Skeletal muscle tissue (tissue), 4 donors: ENCODE results near the gene PCDHB12. TPM values are rescaled to one million over a fixed set of nuclear protein-coding genes. Genes with fewer than 3 reads are reported as not detected.
"Not testable (repeated sequence)": the region's sequence is repeated elsewhere in the genome, so short reads cannot be mapped to it uniquely, and the experiment has no call there.

Experiments used
- H3K27ac ChIP-seq: one replicate; pipeline ENCODE4 v1.7.0; 2013; ENCODE audit warnings: mild to moderate bottlenecking, low read depth, low read length, inconsistent platforms
- H3K27me3 ChIP-seq, 3 donors: one replicate each; pipeline ENCODE4 v1.7.0; 2013; ENCODE audit warnings: low read length in 3 of 3; ENCODE audit not compliant: control insufficient read depth in 3 of 3, insufficient read depth in 3 of 3
- H3K36me3 ChIP-seq, 3 donors: one replicate each; pipeline ENCODE4 v1.7.0; 2013; ENCODE audit warnings: low read length in 3 of 3; ENCODE audit not compliant: control insufficient read depth in 3 of 3, insufficient read depth in 3 of 3
- H3K4me1 ChIP-seq, 3 donors: one replicate each; pipeline ENCODE4 v1.7.0; 2013; ENCODE audit warnings: low read length in 3 of 3, mild to moderate bottlenecking in 3 of 3; ENCODE audit not compliant: control insufficient read depth in 3 of 3, insufficient read depth in 3 of 3
- H3K4me3 ChIP-seq, 3 donors: one replicate each; pipeline ENCODE4 v1.7.0; 2013; ENCODE audit warnings: low read length in 3 of 3
- H3K9ac ChIP-seq, 3 donors: one replicate each; pipeline ENCODE4 v1.7.0; 2013; ENCODE audit warnings: low read length in 3 of 3, mild to moderate bottlenecking in 3 of 3, moderate library complexity in 2 of 3, low read depth in 1 of 3
- H3K9me3 ChIP-seq, 3 donors: one replicate each; pipeline ENCODE4 v1.7.0; 2013; ENCODE audit warnings: low read length in 3 of 3; ENCODE audit not compliant: control insufficient read depth in 3 of 3
- total RNA-seq: library from RNA; depleted of rRNA; stranded (reverse); fragments of >200 nt; gene quantifications from one replicate; pipeline ENCODE4 v1.2.3, GENCODE V29; 2014
- donor health status: Osteomylitis.

Gene PCDHB12
- 1.6 TPM for total RNA-seq

DNA sequence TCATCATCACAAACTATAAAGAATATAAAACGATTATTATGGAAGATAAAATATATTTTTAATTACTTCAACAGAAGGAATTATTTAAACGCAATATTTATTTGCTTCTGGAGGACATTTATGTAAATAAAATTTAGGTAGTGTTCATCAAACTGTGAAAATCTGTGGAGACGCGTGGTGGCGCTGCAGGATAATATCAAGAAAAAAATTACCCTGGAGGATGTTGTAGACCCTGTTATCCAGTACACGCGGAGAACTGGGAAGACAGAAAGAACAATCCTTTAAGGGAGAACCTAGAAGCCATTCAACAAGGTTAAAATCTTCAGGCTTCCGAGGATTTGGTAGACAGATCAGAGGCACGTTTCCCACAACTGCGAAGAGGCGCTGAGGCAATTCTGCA, at the start of gene PCDHB12:
Gene PCDHB12, plus strand, starts transcription at position 242 of the 400 bp plus-strand sequence. CDS start 189 bp downstream, outside the sequence.
- H3K36me3 ChIP-seq, result no peaks in the 10 kb centered on the region
- no peaks in the 10 kb centered on the region for H3K4me1 ChIP-seq
- no peak within 1 kb of the TSS for H3K27ac ChIP-seq
- no peak within 1 kb of the TSS for H3K9ac ChIP-seq
- H3K9me3 ChIP-seq, result peaks cover 0 to 23% (median 9%) of the 10 kb centered on the region in 3 donors
- H3K27me3 ChIP-seq, result peaks cover 0 to 4% (median 0%) of the 10 kb centered on the region in 3 donors
- H3K4me3 ChIP-seq, result peak within 1 kb of the TSS in 1 of 3 donors; percentile 55

GRCh38 chr5:141172381-141173204, 35.9 kb upstream of the PCDHB12 start, which contains the start of gene PCDHB7:
TSS of gene PCDHB7 (plus strand) at chr5:141172644. CDS start at chr5:141172836, 192 bp downstream.
- Histone ChIP-seq H3K9ac (no peak within 1 kb of the TSS), H3K27ac (no peak within 1 kb of the TSS), H3K4me3 (peak within 1 kb of the TSS in 2 of 3 donors; percentile 4 to 45), H3K4me1 (no peaks in the 10 kb centered on the region), H3K9me3 (peaks cover 0 to 13% (median 6%) of the 10 kb centered on the region in 3 donors), H3K36me3 (no peaks in the 10 kb centered on the region), H3K27me3 (peaks cover 2 to 10% (median 5%) of the 10 kb centered on the region in 3 donors)

GRCh38 chr5:141174291-141175104, 34.0 kb upstream of the PCDHB12 start:
- not testable (repeated sequence) for H3K4me1 ChIP-seq, H3K27ac ChIP-seq, H3K9ac ChIP-seq, H3K36me3 ChIP-seq, H3K4me3 ChIP-seq
- peaks cover 5 to 16% (median 10%) of the 10 kb centered on the region in 3 donors for H3K27me3 ChIP-seq
- H3K9me3 ChIP-seq, result peaks cover 6 to 21% (median 8%) of the 10 kb centered on the region in 3 donors

GRCh38 chr5:141175933-141176332, 32.6 kb upstream of the PCDHB12 start:
- peaks cover 6 to 21% (median 8%) of the 10 kb centered on the region in 3 donors for H3K9me3 ChIP-seq
- peaks cover 5 to 16% (median 10%) of the 10 kb centered on the region in 3 donors for H3K27me3 ChIP-seq
- H3K4me1 ChIP-seq, result no peaks in the 10 kb centered on the region
- no peak overlapping the region for H3K4me3 ChIP-seq
- no peak overlapping the region for H3K27ac ChIP-seq
- no peak overlapping the region for H3K9ac ChIP-seq
- no peaks in the 10 kb centered on the region for H3K36me3 ChIP-seq

GRCh38 chr5:141177577-141178191, 30.8 kb upstream of the PCDHB12 start, which contains the start of gene PCDHB8:
TSS of gene PCDHB8 (plus strand) at chr5:141177790. CDS start at chr5:141178035, 245 bp downstream.
- H3K4me3 ChIP-seq, H3K27ac ChIP-seq, H3K36me3 ChIP-seq, H3K4me1 ChIP-seq, H3K9ac ChIP-seq: not testable (repeated sequence)
- Histone ChIP-seq H3K9me3 (peaks cover 6 to 21% (median 8%) of the 10 kb centered on the region in 3 donors), H3K27me3 (peaks cover 5 to 16% (median 10%) of the 10 kb centered on the region in 3 donors)

DNA sequence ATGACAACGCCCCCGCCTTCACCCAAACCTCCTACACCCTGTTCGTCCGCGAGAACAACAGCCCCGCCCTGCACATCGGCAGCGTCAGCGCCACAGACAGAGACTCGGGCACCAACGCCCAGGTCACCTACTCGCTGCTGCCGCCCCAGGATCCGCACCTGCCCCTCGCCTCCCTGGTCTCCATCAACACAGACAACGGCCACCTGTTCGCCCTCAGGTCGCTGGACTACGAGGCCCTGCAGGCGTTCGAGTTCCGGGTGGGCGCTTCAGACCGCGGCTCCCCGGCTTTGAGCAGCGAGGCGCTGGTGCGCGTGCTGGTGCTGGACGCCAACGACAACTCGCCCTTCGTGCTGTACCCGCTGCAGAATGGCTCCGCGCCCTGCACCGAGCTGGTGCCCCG, 29.1 kb upstream of the PCDHB12 start:
- H3K36me3 ChIP-seq, H3K27ac ChIP-seq, H3K4me1 ChIP-seq, H3K9ac ChIP-seq, H3K4me3 ChIP-seq: not testable (repeated sequence)
- Histone ChIP-seq H3K9me3 (peaks cover 9 to 30% (median 12%) of the 10 kb centered on the region in 3 donors), H3K27me3 (peaks cover 5 to 16% (median 10%) of the 10 kb centered on the region in 3 donors)

DNA sequence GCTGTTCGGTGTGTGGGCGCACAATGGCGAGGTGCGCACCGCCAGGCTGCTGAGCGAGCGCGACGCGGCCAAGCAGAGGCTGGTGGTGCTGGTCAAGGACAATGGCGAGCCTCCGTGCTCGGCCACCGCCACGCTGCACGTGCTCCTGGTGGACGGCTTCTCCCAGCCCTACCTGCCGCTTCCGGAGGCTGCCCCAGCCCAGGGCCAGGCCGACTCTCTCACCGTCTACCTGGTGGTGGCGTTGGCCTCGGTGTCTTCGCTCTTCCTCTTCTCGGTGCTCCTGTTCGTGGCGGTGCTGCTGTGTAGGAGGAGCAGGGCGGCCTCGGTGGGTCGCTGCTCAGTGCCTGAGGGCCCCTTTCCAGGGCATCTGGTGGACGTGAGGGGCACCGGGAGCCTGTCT, 28.6 kb upstream of the PCDHB12 start:
- H3K4me3 ChIP-seq, H3K27ac ChIP-seq, H3K4me1 ChIP-seq, H3K9ac ChIP-seq, H3K36me3 ChIP-seq: not testable (repeated sequence)
- Histone ChIP-seq H3K9me3 (peaks cover 9 to 30% (median 12%) of the 10 kb centered on the region in 3 donors), H3K27me3 (peaks cover 2 to 15% (median 10%) of the 10 kb centered on the region in 3 donors)

DNA sequence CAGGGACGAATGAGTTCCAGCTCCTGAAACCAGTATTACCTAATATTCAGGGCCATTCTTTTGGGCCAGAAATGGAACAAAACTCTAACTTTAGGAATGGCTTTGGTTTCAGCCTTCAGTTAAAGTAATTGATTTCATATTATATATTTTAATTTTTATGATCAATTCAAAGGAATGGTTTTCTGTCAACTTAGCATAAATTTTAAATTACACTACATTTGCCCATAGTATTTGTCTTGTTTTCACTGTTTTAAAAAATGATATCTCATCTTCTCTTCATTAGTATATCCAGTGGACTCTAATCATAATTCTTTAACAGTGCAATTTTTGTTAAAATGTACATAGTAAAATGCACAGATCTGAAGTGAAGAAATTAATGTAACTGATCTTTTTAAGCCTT, 28.2 kb upstream of the PCDHB12 start:
- H3K36me3 ChIP-seq, result no peaks in the 10 kb centered on the region
- peaks cover 0 to 13% (median 10%) of the 10 kb centered on the region in 3 donors for H3K27me3 ChIP-seq
- H3K9me3 ChIP-seq, result peaks cover 9 to 26% (median 12%) of the 10 kb centered on the region in 3 donors
- H3K27ac ChIP-seq, result no peak overlapping the region
- no peaks in the 10 kb centered on the region for H3K4me1 ChIP-seq
- H3K4me3 ChIP-seq, result no peak overlapping the region
- H3K9ac ChIP-seq, result no peak overlapping the region

DNA sequence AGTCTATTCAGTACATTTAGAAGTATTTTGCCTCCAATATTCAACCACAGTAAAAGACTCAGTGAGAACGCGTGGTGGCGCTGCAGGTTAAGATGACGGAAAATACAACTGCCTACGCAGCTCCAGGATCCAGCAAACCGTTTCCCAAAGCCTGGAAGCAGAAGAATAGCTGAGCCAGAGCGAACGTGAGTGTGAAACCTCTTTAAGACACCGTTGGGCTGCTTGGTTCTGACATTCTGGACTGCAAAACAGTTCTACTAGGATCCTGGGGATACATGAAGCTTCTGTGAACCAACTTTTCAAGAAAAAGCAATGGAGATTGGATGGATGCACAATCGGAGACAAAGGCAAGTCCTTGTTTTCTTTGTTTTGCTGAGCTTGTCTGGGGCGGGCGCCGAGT, 26.3 kb upstream of the PCDHB12 start, which contains the start of gene PCDHB16:
Gene PCDHB16, plus strand, starts transcription at position 140 of the 400 bp plus-strand sequence. Its CDS starts 173 bp downstream, at position 313.
- H3K36me3 ChIP-seq, result no peaks in the 10 kb centered on the region
- H3K9ac ChIP-seq, result peak within 1 kb of the TSS in 2 of 3 donors; percentile 10 to 59

More for the DNA sequence above, 26.3 kb upstream of the PCDHB12 start, which contains the start of gene PCDHB16:
- Histone ChIP-seq H3K27ac (no peak within 1 kb of the TSS), H3K9me3 (peaks cover 6 to 19% (median 12%) of the 10 kb centered on the region in 3 donors), H3K4me1 (no peaks in the 10 kb centered on the region), H3K27me3 (peaks cover 0 to 10% (median 6%) of the 10 kb centered on the region in 3 donors), H3K4me3 (peak within 1 kb of the TSS; percentile 45 to 60 (median 49))
